HEK293 (cell line): ENCODE results near the gene FNDC11.
"Not testable (repeated sequence)": the region's sequence is repeated elsewhere in the genome, so short reads cannot be mapped to it uniquely, and the experiment has no call there.

Experiments
- CTCF ChIA-PET: fragments of 350-600 bp; formaldehyde crosslinking; extraction: SDS; loops from one replicate; lab custom pipeline; 2021; ENCODE audit warnings: antibody characterized with exemption; lab: Yijun Ruan, JAX
- POLR2A ChIA-PET: fragments of 300-600 bp; formaldehyde crosslinking; extraction: SDS; loops from one replicate; lab custom pipeline; 2020; ENCODE audit warnings: antibody characterized with exemption, inconsistent platforms; lab: Yijun Ruan, JAX
- H3K27ac ChIP-seq: fragments of 200-500 bp; sonication (Bioruptor generic); 2 replicates; pipeline ENCODE4 v1.5.1; 2014; ENCODE audit warnings: low read depth, low read length, control low read depth, inconsistent platforms; ENCODE audit errors: extremely low read depth
- H3K36me3 ChIP-seq, 2 experiments: fragments of 200-500 bp in 1 of 2; sonication (Bioruptor generic) in 1 of 2; 1 replicate in 1 of 2; 2 replicates in 1 of 2; pipeline ENCODE4 v1.5.1; 2014 to 2017; ENCODE audit warnings: inconsistent platforms in 2 of 2, low read length in 2 of 2; ENCODE audit not compliant: control insufficient read depth in 2 of 2, insufficient read depth in 1 of 2
- H3K4me1 ChIP-seq: fragments of 200-500 bp; sonication (Bioruptor generic); 2 replicates; pipeline ENCODE4 v1.5.1; 2014; ENCODE audit warnings: mild to moderate bottlenecking, low read length, inconsistent platforms; ENCODE audit not compliant: control insufficient read depth, insufficient read depth
- H3K4me3 ChIP-seq: 2 replicates; pipeline ENCODE4 v1.5.1; 2011; ENCODE audit warnings: low read depth, mild to moderate bottlenecking, control low read depth, low read length, moderate library complexity
- H3K9me3 ChIP-seq: fragments of 200-500 bp; sonication (Bioruptor generic); 2 replicates; pipeline ENCODE4 v1.5.1; 2014; ENCODE audit warnings: low read depth, low read length, inconsistent platforms; ENCODE audit not compliant: control insufficient read depth, insufficient read depth
- BCL11B ChIP-seq: fragments of 450-650 bp; formaldehyde crosslinking; IDR thresholded peaks from 2 replicates; pipeline ENCODE4 v1.5.1; 2016; ENCODE audit warnings: low read depth, missing biosample characterization, missing genetic modification characterization
- KLF10 ChIP-seq: fragments of 450-650 bp; IDR thresholded peaks from 2 replicates; pipeline ENCODE4 v1.5.1; 2018; ENCODE audit warnings: missing biosample characterization, mild to moderate bottlenecking, missing genetic modification characterization
- KLF8 ChIP-seq: fragments of 450-650 bp; formaldehyde crosslinking; IDR thresholded peaks from 2 replicates; pipeline ENCODE4 v1.5.1; 2016; ENCODE audit warnings: missing biosample characterization, missing genetic modification characterization
- SP7 ChIP-seq: fragments of 450-650 bp; formaldehyde crosslinking; IDR thresholded peaks from 2 replicates; pipeline ENCODE4 v1.5.1; 2016; ENCODE audit warnings: missing biosample characterization, missing genetic modification characterization
- TCF7L2 ChIP-seq: IDR thresholded peaks from 2 replicates; pipeline ENCODE4 v1.6.1; 2011; ENCODE audit warnings: low read depth, mild to moderate bottlenecking, inconsistent platforms, low read length, moderate library complexity, borderline replicate concordance
- ZBTB21 ChIP-seq: fragments of 450-650 bp; formaldehyde crosslinking; IDR thresholded peaks from 2 replicates; pipeline ENCODE4 v1.5.1; 2017; ENCODE audit warnings: missing biosample characterization, missing genetic modification characterization
- ZBTB44 ChIP-seq: fragments of 450-650 bp; IDR thresholded peaks from 2 replicates; pipeline ENCODE4 v1.5.1; 2018; ENCODE audit warnings: missing biosample characterization, mild to moderate bottlenecking, missing genetic modification characterization
- ZNF211 ChIP-seq: fragments of 450-650 bp; formaldehyde crosslinking; IDR thresholded peaks from 2 replicates; pipeline ENCODE4 v1.5.1; 2016; ENCODE audit warnings: low read depth, missing biosample characterization, missing genetic modification characterization
- ZNF501 ChIP-seq: fragments of 450-650 bp; formaldehyde crosslinking; IDR thresholded peaks from 2 replicates; pipeline ENCODE4 v1.5.1; 2016; ENCODE audit warnings: missing biosample characterization, missing genetic modification characterization
- ZNF664 ChIP-seq: fragments of 450-650 bp; formaldehyde crosslinking; IDR thresholded peaks from 2 replicates; pipeline ENCODE4 v1.5.1; 2016; ENCODE audit warnings: missing biosample characterization, missing genetic modification characterization
- ZNF768 ChIP-seq: fragments of 450-650 bp; formaldehyde crosslinking; IDR thresholded peaks from 2 replicates; pipeline ENCODE4 v1.5.1; 2018; ENCODE audit warnings: missing biosample characterization, mild to moderate bottlenecking, missing genetic modification characterization
- ZNF776 ChIP-seq: fragments of 450-650 bp; formaldehyde crosslinking; IDR thresholded peaks from 2 replicates; pipeline ENCODE4 v1.5.0; 2017; ENCODE audit warnings: missing biosample characterization, missing genetic modification characterization, borderline replicate concordance

FNDC11 gene

GRCh38 chr20:63558804-63559484 lies 5.0 kb downstream of the FNDC11 start:
- Histone ChIP-seq H3K36me3 (peaks cover 0 to 29% of the 10 kb centered on the region in 2 experiments; a peak in 1 of 3 replicates), H3K27ac (no peak overlapping the region), H3K4me3 (no peak overlapping the region), H3K9me3 (no peaks in the 10 kb centered on the region), H3K4me1 (no peaks in the 10 kb centered on the region)
- CTCF ChIA-PET: no interaction called here
- POLR2A ChIA-PET: no interaction called here
- TF ChIP-seq KLF8 (tag by site-specific recombination) (0 out of 2 replicates have a peak, but pooled peaks have one; percentile 2), ZNF768 (no peak)

DNA sequence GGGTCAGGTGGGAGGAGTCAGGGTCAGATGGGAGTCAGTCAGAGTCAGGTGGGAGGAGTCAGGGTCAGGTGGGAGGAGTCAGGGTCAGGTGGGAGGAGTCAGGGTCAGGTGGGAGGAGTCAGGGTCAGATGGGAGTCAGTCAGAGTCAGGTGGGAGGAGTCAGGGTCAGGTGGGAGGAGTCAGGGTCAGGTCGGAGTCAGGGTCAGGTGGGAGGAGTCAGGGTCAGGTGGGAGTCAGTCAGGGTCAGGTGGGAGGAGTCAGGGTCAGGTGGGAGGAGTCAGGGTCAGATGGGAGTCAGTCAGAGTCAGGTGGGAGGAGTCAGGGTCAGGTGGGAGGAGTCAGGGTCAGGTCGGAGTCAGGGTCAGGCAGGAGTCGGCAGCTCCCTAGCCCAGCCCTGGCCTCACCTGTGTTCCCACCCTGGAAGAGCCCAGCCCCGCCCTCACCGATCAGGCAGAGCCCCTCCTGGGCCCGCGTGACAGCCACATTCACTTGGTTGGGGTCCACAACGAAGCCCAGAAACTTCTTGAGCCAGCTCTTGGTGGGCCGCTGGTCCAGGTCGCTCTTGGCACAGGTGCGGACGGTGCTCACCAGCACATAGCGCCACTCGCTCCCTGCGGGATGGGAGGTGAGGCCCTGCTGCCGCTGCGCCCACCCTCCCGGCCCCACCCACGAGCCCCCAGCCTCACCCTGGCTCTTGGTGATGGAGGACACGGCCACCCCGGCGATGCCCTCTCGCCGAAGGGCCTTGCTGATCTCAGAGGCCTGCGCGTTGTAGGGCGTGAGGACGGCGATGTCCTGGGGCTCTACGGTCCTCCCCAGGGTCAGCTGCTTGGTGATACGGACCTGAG lies 5.8 kb downstream of the FNDC11 start:
- POLR2A ChIA-PET, H3K27ac ChIP-seq, H3K4me3 ChIP-seq, H3K4me1 ChIP-seq, H3K9me3 ChIP-seq, CTCF ChIA-PET: not testable (repeated sequence)
- peaks cover 0 to 34% of the 10 kb centered on the region in 2 experiments; a peak in 1 of 3 replicates for H3K36me3 ChIP-seq

GRCh38 chr20:63560333-63560805 lies 6.4 kb downstream of the FNDC11 start:
- TF ChIP-seq ZBTB44 (no peak), ZBTB21 (tag by site-specific recombination) (no peak), ZNF501 (tag by site-specific recombination) (no peak), BCL11B (no peak)
- TF ChIP-seq, all 188 proteins: peak for 0
- no peaks in the 10 kb centered on the region for H3K4me1 ChIP-seq
- H3K4me3 ChIP-seq: no peak overlapping the region
- no peak overlapping the region for H3K27ac ChIP-seq
- POLR2A ChIA-PET: interaction anchor here (1.5 kb wide), 1 partner anchor 14 kb away, joined by 4 read pairs; the partner anchor contains the start of gene HELZ2
- CTCF ChIA-PET: no interaction called here
- H3K9me3 ChIP-seq: no peaks in the 10 kb centered on the region
- peaks cover 0 to 36% of the 10 kb centered on the region in 2 experiments; a peak in 1 of 3 replicates for H3K36me3 ChIP-seq

GRCh38 chr20:63560856-63561609 lies 7.1 kb downstream of the FNDC11 start:
- ChIA-PET POLR2A (interaction anchor here (1.5 kb wide), 1 partner anchor 13 kb away, joined by 4 read pairs; the partner anchor contains the start of gene HELZ2), CTCF (no interaction called here)
- H3K4me3 ChIP-seq: no peak overlapping the region
- H3K4me1 ChIP-seq: no peaks in the 10 kb centered on the region
- peaks cover 0 to 40% of the 10 kb centered on the region in 2 experiments; a peak in 1 of 3 replicates for H3K36me3 ChIP-seq
- TF ChIP-seq KLF10 (no peak), ZNF664 (tag by site-specific recombination) (no peak), SP7 (tag by site-specific recombination) (no peak), ZNF776 (tag by site-specific recombination) (no peak), ZNF211 (tag by site-specific recombination) (no peak), TCF7L2 (no peak)
- no peak overlapping the region for H3K27ac ChIP-seq
- H3K9me3 ChIP-seq: no peaks in the 10 kb centered on the region
